ENCODE measurements around the gene NCAPD2.
A peak's percentile ranks its signal among the peaks of the same experiment; 100 is the strongest.
"Not testable (repeated sequence)": the region's sequence is repeated elsewhere in the genome, so short reads cannot be mapped to it uniquely, and the experiment has no call there.

NCAPD2 gene

GRCh38 chr12:6552140-6552551 is 58.2 kb downstream of the NCAPD2 start:
- no peak for DNase-seq

- DNase-seq = no peak
These were observed 59.4 kb downstream of the NCAPD2 start for GRCh38 chr12:6553051-6553868.

GRCh38 chr12:6554168-6555017 is 60.5 kb downstream of the NCAPD2 start:
- peak; percentile 50 for DNase-seq

GRCh38 chr12:6555018-6555691 is 61.3 kb downstream of the NCAPD2 start:
- no peak for DNase-seq

- not testable (repeated sequence) for DNase-seq
These were observed 62.6 kb downstream of the NCAPD2 start for GRCh38 chr12:6556496-6556817.

- no peak for DNase-seq
These were observed 63.0 kb downstream of the NCAPD2 start for GRCh38 chr12:6556857-6557256.

GRCh38 chr12:6558014-6558760 is 64.3 kb downstream of the NCAPD2 start:
- not testable (repeated sequence) for DNase-seq

GRCh38 chr12:6559500-6559899 is 65.6 kb downstream of the NCAPD2 start:
- DNase-seq = no peak

GRCh38 chr12:6560501-6561205 is 66.8 kb downstream of the NCAPD2 start:
- DNase-seq = no peak

GRCh38 chr12:6562881-6563280 is 69.0 kb downstream of the NCAPD2 start:
- no peak for DNase-seq

GRCh38 chr12:6563448-6564050 is 69.6 kb downstream of the NCAPD2 start:
- DNase-seq = no peak

- no peak for DNase-seq
These were observed 73.3 kb downstream of the NCAPD2 start for GRCh38 chr12:6567112-6567670.

- no peak for DNase-seq
These were observed 75.4 kb downstream of the NCAPD2 start for GRCh38 chr12:6569312-6569711.

GRCh38 chr12:6569786-6570185 is 75.9 kb downstream of the NCAPD2 start:
- no peak for DNase-seq

GRCh38 chr12:6570264-6570887 is 76.5 kb downstream of the NCAPD2 start:
- DNase-seq = no peak

GRCh38 chr12:6573001-6573400 is 79.1 kb downstream of the NCAPD2 start:
- DNase-seq = no peak

- DNase-seq = no peak
These were observed 80.8 kb downstream of the NCAPD2 start for GRCh38 chr12:6574576-6575295.

- no peak for DNase-seq
These were observed 81.7 kb downstream of the NCAPD2 start for GRCh38 chr12:6575648-6576047.
